SK-N-SH treated with all-trans-retinoic acid at 6 μM for 48 hours (cell line): ENCODE measurements around the gene TAS2R41.
"Not testable (repeated sequence)": the region's sequence is repeated elsewhere in the genome, so short reads cannot be mapped to it uniquely, and the experiment has no call there.

Experiments used
- ARNTL ChIP-seq: fragments of 450-650 bp; formaldehyde crosslinking; IDR thresholded peaks from 2 replicates; pipeline ENCODE4 v1.5.0; 2020; ENCODE audit warnings: low read depth, mild to moderate bottlenecking, moderate library complexity, borderline replicate concordance
- ESRRG ChIP-seq: fragments of 250-450 bp; sonication (Bioruptor Pico); IDR thresholded peaks from 2 replicates; pipeline ENCODE4 v1.6.1; 2021; ENCODE audit warnings: mild to moderate bottlenecking
- OSR1 ChIP-seq: fragments of 250-450 bp; sonication (Bioruptor Pico); IDR thresholded peaks from 2 replicates; pipeline ENCODE4 v1.8.0; 2022; ENCODE audit warnings: moderate library complexity, mild to moderate bottlenecking, inconsistent platforms
- RARB ChIP-seq: fragments of 250-450 bp; sonication (Bioruptor Pico); IDR thresholded peaks from 2 replicates; pipeline ENCODE4 v1.8.0; 2021; ENCODE audit warnings: mild to moderate bottlenecking, moderate library complexity
- SNAI2 ChIP-seq: fragments of 250-450 bp; sonication (Bioruptor Pico); IDR thresholded peaks from 2 replicates; pipeline ENCODE4 v1.5.0; 2020; ENCODE audit warnings: mild to moderate bottlenecking, moderate library complexity
- TCF4 ChIP-seq: fragments of 250-450 bp; sonication (Bioruptor Pico); IDR thresholded peaks from 2 replicates; pipeline ENCODE4 v1.8.0; 2021; ENCODE audit warnings: mild to moderate bottlenecking, moderate library complexity, borderline replicate concordance
- TOX ChIP-seq: fragments of 250-450 bp; sonication (Bioruptor Pico); IDR thresholded peaks from 2 replicates; pipeline ENCODE4 v1.8.0; 2021; ENCODE audit warnings: mild to moderate bottlenecking, moderate library complexity, borderline replicate concordance
- ZC3H10 ChIP-seq: fragments of 250-450 bp; sonication (Bioruptor Pico); IDR thresholded peaks from 2 replicates; pipeline ENCODE4 v1.5.1; 2021; ENCODE audit warnings: mild to moderate bottlenecking, moderate library complexity
- ZFP30 ChIP-seq: fragments of 450-650 bp; formaldehyde crosslinking; IDR thresholded peaks from 2 replicates; pipeline ENCODE4 v1.5.0; 2022; ENCODE audit warnings: mild to moderate bottlenecking, moderate library complexity
- TF ChIP-seq, protein P1 (sequence below): fragments of 250-450 bp; sonication (Bioruptor Pico); IDR thresholded peaks from 2 replicates; pipeline ENCODE4 v1.8.0; 2020; ENCODE audit warnings: mild to moderate bottlenecking, moderate library complexity, borderline replicate concordance
- TF ChIP-seq, protein P2 (sequence below): fragments of 250-450 bp; sonication (Bioruptor Pico); IDR thresholded peaks from 2 replicates; pipeline ENCODE4 v1.8.0; 2021; ENCODE audit warnings: low read depth, mild to moderate bottlenecking, moderate library complexity, borderline replicate concordance
- TF ChIP-seq, protein P3 (sequence below): fragments of 250-450 bp; sonication (Bioruptor Pico); IDR thresholded peaks from 2 replicates; pipeline ENCODE4 v1.5.1; 2020; ENCODE audit warnings: low read depth, mild to moderate bottlenecking, moderate library complexity

DNA sequence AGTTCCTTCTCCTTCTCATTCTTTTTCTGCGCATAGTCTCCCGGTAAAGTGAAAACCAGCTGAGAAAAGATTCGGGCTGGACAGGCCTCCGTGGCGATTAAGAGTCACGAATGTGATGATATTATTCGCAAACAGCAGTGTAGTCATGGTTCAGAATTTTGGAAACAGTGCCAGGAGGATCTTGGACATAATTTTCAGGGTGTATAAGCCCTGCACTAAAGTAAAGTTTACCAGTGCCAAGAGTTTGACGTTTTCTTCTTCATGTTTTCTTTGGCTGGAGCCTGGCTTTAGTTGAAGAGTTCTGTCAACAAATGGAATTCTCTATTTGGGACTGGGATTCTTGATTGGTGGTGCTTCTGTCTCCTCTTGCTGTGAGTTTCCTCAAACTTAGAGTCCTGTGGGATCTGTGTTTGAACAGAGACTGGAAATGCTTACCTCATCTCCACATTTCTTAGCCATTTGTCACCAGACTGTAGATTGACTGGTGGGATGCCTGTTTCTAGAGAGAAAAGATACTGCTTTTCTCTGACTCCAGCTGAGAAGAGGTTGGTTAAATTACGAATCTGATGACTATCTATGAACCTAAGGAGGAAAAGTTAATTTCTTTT, 44.7 kb downstream of the TAS2R41 start:
- TF ChIP-seq, protein P1, sequence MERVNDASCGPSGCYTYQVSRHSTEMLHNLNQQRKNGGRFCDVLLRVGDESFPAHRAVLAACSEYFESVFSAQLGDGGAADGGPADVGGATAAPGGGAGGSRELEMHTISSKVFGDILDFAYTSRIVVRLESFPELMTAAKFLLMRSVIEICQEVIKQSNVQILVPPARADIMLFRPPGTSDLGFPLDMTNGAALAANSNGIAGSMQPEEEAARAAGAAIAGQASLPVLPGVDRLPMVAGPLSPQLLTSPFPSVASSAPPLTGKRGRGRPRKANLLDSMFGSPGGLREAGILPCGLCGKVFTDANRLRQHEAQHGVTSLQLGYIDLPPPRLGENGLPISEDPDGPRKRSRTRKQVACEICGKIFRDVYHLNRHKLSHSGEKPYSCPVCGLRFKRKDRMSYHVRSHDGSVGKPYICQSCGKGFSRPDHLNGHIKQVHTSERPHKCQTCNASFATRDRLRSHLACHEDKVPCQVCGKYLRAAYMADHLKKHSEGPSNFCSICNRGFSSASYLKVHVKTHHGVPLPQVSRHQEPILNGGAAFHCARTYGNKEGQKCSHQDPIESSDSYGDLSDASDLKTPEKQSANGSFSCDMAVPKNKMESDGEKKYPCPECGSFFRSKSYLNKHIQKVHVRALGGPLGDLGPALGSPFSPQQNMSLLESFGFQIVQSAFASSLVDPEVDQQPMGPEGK (CRISPR knock-in tag), result not testable (repeated sequence)
- TF ChIP-seq, protein P2, sequence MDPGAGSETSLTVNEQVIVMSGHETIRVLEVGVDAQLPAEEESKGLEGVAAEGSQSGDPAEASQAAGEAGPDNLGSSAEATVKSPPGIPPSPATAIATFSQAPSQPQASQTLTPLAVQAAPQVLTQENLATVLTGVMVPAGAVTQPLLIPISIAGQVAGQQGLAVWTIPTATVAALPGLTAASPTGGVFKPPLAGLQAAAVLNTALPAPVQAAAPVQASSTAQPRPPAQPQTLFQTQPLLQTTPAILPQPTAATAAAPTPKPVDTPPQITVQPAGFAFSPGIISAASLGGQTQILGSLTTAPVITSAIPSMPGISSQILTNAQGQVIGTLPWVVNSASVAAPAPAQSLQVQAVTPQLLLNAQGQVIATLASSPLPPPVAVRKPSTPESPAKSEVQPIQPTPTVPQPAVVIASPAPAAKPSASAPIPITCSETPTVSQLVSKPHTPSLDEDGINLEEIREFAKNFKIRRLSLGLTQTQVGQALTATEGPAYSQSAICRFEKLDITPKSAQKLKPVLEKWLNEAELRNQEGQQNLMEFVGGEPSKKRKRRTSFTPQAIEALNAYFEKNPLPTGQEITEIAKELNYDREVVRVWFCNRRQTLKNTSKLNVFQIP (CRISPR knock-in tag), result not testable (repeated sequence)
- not testable (repeated sequence) for TF ChIP-seq ESRRG; ARNTL (CRISPR knock-in tag); TCF4 (CRISPR knock-in tag); ZFP30 (CRISPR knock-in tag); OSR1 (CRISPR knock-in tag); RARB (CRISPR knock-in tag); SNAI2 (CRISPR knock-in tag); TOX (CRISPR knock-in tag); ZC3H10 (CRISPR knock-in tag)
- TF ChIP-seq, protein P3, sequence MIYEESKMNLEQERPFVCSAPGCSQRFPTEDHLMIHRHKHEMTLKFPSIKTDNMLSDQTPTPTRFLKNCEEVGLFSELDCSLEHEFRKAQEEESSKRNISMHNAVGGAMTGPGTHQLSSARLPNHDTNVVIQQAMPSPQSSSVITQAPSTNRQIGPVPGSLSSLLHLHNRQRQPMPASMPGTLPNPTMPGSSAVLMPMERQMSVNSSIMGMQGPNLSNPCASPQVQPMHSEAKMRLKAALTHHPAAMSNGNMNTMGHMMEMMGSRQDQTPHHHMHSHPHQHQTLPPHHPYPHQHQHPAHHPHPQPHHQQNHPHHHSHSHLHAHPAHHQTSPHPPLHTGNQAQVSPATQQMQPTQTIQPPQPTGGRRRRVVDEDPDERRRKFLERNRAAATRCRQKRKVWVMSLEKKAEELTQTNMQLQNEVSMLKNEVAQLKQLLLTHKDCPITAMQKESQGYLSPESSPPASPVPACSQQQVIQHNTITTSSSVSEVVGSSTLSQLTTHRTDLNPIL (CRISPR knock-in tag), result not testable (repeated sequence)
